Measurements from ENCODE around the gene PHACTR3.

The PHACTR3 gene

DNA sequence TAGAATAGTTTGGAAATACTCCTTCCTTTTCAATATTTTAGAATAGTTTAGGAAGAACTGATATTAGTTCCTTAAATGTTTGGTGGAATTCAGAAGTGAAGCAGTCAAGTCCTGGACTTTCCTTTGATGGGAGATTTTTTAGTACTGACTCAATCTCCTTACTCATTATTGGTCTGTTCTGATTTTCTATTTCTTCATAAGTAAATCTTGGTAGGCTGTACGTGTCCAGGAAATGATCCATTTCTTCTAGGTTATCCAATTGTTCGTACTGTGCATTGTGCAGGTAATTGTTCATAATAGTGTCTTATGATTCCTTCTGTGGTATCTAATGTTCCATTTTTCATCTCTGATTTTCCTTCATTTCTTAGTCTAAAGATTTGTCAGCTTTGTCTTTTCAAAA lies 190.2 kb downstream of the PHACTR3 start:
- no peak for DNase-seq (ENCODE audit: low read depth in 2 of 2)

DNA sequence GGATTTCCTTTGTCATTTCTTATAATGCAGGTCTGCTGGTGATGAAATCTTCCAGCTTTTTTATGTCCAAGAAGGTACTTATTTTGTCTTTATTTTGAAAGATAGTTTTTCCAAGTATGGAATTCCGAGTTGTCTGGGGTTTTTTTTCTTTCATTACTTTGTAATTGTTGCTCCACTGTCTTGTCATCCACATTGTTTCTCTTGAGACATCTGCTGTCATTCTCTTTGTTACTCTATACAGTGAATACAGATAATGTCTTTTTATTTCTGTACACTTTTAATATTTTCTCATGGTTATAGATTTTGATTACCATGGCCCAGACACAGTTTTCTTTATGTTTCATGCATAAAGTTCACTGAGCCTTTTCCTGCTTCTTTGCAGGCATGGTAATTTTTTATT lies 196.0 kb downstream of the PHACTR3 start:
- DNase-seq (ENCODE audit: low read depth in 2 of 2): no peak

DNA sequence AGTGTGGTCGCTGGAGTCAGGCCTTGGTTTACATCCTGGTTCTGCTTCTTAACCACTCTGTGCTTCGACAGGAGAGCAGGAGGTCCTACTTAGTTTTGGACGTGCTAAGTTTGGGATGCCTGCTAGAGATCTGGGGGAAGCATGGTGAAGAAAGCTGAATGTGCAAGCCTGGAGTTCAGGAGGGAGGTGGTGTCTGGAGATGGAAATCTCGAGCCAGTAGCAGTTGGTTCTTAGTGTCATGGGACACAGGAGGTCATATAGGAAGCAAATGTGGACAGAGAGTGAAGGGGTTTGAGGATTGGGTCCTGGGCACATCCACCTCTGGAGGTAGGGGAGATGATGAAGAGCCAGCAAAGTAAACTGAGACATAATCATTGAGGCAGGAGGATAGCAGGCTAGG lies 197.7 kb downstream of the PHACTR3 start:
- DNase-seq (ENCODE audit: low read depth in 2 of 2): no peak

DNA sequence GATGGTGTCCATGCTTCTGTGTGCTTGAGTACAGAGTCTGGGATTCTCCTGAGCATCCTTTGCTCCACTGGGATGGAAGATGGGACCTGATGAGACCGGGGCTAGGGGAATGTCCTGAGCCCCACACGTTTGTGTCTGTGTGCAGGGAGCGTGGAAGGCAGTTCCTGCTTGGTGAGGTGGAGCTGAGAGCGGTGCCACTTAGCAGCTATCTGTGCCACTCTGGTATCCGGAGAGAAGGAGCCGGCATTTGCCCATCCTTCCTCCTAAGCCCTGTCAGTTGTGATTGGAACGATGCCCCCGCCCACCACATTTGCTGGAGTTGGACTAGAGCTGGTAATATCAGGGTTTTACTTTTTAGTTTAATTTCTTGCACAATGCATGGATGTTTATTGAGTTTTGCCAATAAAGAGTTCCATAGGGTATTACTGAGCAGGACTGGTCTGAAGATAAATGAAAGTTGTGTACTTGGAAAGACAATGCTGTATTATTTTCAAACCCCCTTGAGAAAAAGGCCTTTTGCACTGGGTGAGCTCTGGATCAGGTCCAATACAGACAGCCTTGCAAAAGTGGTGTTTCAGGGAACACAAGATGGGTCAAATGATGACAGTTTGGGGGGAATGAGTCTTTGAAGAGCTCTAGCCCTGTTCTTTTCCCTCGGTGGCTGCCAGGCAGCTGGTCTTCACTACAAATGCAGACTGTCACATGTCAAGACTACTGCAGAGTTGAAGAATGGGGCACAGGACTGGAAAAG lies 198.3 kb downstream of the PHACTR3 start:
- no peak for DNase-seq (ENCODE audit: low read depth in 2 of 2)

DNA sequence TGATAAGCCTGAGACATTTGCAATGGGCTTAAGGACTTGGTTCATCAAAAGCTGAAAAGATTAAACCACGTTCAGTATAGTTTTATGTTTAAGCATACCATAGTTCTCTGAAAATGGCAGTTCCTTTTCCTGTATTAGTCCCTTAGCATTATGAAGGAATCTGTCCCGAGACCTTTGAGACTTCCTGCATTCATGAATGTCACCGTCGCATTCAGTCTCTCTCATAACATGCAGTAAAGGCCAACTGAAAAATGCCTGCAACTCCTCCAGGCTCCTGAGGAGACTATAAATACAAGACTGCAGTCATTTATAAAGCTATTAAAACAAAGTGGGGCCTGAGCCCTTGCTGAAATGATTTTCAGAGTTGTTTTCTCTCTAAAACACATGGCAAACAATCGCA lies 200.0 kb downstream of the PHACTR3 start:
- no peak for DNase-seq (ENCODE audit: low read depth in 2 of 2)

DNA sequence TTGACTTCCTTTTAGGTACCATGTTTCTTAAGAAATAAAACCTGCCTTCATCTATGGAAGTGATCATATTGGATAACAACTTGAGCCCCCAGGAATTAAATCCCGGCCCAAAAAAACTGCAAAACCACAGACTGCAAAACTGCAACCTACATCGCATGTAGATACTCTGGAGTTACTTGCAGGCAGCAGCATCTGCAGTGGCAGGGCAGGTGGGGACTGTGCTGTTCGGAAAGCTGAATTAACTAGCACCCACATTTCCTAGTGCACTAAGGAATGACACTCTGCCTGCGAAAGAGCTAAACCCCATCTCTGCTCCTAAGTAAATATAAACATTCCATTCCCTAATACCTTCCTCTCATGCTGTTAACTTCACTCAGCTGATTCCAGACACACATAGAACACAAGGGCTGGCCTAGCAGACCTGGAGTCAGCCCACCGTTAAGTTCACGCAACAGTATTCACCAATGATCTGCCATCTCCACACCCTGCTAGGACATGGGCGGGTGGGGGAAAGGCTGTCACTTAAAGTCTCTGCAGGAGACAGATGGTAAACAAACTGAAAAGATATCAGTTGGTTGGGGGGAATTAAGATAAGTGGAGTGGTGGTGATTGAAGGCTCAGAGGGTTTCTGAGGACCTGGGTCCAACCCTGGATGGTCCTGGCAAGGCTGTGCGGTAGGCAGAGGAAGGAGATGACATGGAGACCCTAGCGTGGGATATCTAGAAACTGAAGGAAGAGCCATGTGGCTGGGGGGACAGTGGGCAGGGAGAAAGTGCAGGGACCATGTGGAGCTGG lies 200.7 kb downstream of the PHACTR3 start:
- DNase-seq (ENCODE audit: low read depth in 2 of 2): no peak

DNA sequence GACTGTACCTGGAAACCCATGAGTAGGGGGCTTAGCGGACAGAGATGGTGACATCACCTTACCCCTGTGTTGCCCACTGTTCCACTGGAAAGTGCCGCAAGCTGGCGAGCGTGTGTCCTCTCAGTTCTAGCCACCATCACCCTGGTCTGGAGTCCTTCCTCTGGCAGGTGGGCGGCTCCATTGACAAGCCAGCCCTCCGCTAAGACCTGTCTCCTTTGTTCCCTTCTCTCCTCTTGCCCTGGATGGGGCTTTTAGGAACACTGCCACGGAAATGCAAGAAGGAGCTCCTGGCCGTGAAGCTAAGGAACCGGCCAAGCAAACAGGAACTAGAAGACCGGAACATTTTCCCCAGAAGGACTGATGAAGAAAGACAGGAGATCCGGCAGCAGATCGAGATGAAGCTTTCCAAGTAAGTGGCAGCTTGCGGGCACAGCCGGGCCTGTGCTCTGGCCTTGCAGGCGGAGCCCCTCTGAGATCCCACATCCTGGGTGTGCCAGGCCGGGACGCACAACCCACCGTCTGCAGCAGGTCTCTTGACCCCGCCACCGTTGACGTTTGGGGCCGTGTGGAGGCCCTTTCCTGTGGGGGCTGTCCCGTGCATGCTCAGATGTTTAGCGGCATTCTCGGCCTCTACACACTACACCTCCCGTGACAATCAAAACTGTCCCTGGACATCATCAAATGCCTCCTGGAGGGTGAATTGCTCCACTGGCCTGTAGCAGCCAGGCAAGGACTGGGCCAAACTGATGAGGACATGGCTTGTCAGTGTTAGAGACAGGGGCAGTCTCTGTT lies 201.6 kb downstream of the PHACTR3 start:
- no peak for DNase-seq (ENCODE audit: low read depth in 2 of 2)

DNA sequence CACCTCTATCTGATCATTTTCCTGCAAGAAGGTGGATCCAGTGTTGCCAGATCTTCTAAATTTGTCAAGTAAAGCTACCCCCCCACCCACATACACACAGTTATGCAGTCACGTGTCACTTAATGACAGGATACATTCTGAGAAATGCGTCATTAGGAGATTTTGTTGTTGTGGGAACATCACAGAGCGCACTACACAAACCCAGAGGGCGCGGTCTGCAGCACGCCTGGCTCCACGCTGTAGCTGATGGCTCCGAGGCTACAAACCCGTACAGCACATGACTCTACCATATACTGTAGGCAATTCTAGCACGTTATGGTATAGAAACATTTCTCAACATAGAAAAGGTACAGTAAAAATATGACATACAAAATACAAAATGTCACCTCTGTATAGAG lies 202.2 kb downstream of the PHACTR3 start:
- no peak for DNase-seq (ENCODE audit: low read depth in 2 of 2)

DNA sequence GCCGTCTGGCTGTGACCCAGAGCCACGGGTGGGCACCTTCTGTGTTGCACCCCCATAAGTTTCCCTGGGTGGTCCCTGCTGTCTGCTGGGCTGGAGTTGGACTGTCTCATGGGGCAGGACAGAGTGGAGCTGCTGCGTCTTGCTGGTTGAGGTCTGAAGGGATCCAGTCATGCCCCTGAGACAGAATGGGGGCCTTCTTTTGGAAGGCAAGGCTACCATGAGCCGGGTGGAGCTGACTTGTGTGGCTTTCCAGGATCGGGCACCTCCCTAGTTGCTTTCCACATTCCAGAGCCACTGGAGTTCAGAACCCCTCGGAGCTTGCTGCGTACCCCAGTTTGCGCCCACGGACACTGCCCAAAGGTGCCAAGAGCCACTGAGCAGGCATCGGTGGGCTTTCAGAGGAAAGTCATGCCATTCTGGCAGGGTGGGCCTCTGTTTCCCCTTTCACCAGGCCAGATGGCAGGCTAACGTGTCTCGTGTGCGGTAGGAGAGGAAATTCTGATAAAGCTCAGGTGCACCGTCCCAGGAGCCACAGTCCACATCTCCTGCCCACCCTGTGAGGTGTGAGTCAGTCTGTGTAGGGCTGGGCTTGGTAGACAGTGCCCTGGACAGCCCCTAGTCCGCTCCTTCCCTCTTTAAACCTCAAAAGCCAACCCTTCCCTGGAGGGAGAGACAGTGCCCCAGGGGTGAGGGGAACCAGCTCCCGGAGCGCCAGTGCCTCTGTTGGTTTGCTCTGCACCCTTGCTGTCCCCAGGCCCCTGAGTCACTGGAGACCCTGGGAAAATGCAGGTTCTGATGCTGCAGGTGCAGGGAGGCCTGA lies 203.8 kb downstream of the PHACTR3 start:
- DNase-seq (ENCODE audit: low read depth in 2 of 2): no peak

DNA sequence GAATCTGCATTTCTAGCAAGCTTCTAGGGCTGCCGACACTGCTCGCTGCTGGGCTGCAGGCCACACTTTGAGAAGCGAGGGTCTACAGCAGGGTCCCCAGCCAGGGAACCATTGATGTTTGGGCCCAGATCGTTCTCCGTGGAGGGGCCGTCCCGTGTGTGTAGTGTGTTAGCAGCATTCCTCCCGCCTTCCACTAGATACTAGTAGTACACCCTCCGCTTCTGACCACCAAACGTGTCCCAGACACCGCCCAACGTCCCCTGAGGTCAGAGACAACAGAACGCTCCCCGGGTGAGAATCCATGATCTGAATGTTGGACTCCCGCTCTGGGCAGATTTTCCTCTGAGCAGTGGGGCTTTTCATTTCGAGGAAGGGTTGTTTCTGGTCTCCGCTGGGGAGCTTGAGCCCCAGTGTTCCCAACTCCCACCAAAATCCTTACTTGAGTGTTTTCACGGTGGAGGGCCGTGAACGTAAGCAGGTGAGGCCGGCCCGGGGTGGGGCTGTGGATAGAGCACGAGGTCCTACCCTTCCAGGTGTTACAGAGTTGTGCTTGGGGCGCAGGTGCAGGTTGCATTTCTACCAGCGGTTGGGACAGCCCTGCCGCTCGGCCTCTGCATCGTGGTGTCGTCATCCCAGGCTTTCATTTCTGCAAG lies 204.5 kb downstream of the PHACTR3 start:
- DNase-seq (ENCODE audit: low read depth in 2 of 2): no peak

DNA sequence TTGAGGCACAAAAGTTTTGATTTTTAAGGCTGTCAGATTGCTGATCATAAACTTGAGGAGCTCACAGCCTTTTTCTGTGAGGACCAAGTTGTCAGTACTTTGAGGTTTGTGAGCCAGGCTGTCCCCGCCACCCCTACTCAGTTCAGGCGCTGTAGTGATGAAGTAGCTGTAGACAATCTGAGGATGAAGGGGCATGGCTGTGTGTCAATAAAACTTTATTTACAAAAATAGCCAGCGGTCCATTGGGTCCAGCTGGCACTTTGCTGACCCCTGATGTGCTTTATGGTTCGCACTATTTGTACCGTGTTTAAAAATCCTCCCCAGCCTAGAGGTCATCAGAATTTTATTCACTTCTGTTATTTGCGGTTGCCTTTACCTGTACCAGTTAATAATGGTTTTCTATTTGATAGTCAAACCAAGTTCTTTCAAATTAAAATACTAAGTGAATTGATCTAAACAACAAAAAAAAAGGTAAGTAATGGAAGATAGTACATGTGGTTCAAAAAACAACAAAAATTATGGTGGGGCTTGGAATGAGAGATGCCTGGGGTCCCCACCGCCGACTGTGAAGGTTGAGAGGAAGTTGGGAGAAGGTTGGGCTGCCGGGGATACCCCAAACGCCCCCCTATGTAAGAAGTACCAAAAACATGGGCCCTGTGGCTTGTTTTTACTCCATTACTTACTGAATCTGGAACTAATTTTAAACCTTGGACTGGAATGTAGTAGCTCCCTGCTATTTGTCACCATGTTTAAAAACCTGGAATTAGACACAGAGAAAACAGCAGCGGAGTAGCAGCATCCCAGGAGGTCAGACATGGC lies 205.5 kb downstream of the PHACTR3 start:
- no peak for DNase-seq (ENCODE audit: low read depth in 2 of 2)

DNA sequence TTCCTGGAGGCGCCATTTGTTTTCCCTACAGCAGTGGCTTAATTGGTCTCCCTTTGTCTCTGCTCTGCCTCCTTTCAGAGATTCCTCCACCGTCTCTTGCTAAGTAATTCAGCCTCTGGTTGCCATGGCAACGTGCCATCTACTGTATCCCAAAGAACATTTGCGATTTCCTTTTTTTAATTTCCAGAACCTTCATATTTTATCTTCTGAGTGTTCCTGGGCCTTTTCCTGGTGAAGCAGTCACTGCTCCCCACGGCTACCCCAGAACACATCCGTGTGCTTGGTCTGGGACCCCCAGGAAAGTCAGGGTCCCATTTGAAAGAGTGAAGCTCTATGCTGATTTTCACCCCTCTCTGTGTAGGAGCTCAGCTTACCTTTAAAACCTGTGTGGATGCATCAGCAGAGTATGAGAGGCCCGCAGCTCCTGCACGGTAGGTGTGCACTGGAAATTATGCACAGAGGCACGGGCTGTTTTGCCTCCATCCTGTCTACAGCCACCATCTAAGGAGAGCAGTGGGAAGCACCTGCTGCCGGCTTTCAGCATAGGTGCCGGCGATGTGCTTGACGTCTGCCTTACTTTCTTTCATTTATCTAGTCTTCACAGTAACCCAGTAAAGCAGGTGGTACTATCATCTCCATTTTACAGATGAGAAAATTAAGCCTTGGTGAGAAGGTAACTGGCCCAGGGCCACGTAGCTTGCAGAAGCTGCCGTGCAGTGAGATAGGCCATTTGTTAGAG lies 206.3 kb downstream of the PHACTR3 start:
- no peak for DNase-seq (ENCODE audit: low read depth in 2 of 2)

DNA sequence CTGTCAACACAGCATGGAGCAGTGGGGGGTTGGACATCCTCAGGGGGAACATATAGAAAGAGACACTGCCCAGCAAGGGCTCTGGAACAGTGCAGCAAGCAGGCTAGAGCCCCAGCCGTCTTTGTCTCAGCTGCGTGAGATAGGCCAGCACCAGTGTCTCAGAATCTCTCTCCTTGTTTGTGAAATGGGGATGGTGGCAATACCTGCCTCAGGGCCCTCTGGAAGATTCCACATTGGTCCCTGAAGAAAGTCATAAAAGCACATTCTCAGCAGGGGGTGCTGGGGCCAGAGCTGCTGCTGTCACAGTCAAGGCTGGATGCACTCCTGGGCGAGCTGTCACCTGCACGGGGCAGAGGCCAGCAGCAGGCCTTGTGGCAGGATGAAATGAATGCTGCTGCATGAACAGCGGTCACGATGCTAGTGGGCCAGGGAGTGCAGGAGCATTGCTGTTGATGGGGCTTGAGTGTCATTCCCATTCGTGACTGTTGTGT lies 207.4 kb downstream of the PHACTR3 start:
- no peak for DNase-seq (ENCODE audit: low read depth in 2 of 2)

DNA sequence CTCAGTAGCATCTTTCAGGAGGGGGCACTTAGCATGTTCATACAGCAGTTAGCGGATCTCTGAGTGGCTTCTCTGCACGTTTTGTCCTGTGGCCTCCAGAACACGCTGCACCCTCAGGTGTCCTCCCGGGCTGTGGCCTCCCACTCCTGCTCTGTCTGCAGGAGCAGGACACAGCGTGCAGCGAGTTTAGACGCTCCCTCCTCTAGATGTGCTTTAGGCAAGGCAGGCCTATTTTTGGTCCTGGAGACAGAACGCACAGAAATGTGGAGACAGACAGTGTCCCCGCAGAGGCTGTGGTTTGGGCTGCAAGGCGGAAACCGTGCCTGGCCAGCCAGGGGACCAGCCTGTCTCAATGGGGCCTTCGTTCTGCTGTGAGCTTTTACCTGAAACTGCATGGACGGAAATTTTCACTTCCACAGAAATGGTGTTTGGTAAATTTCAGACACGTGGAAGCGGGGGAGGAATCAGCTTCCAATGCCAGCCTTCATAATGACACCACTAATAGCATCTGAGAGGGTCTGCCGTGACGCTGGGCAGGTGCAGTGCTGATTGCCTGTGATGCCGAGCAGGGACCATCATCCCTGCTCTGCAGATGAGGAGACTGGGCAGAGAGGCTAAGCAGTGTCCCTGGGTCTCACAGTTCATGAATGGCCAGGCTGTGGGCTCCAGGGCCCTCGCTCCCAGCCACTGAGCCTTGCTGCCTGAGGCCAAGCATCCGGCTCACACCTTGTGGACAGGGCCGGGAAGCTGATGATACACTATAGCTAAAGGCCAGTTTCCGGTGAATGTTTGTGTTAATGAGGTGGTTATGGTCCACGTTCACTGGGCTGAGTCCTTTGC lies 208.2 kb downstream of the PHACTR3 start:
- no peak for DNase-seq (ENCODE audit: low read depth in 2 of 2)

DNA sequence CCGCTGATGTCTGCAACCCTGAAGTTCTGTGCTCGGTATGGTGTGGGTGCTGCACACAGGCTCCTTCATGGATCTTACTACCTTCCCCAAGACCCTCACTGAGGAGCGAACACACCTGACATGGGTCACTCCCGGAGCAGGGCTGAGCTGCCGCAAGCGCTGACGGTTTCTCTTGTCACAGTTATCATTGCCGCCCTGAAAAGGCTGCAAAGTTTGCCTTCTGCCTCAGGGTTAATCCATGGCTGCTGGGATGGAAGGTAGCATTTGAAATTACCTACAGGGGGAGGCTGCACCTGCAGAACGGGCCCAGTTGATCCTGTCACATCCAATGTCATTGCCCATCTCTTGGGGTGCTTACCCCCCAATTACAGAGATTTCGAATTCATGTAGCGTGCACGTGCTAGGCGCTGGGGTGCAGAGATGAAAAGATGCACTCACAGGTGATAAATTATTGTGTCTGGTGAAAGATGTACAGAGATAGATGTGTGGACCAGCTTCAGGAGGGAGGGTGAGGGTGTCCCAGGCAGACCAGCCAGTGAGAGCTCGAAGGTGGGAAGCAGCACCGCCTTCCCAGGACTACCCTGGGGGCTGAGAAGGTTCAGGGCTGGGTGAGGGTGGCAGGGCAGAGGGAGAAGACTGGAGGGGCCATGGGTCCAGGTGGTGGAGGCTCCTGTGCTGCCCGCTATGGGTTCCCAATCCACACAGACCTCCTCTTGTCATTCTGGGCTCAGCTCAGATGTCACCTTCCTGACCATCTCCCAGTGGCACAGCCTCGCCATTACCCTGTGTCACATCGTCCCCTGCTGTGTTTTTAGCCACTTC lies 209.0 kb downstream of the PHACTR3 start:
- DNase-seq (ENCODE audit: low read depth in 2 of 2): no peak

DNA sequence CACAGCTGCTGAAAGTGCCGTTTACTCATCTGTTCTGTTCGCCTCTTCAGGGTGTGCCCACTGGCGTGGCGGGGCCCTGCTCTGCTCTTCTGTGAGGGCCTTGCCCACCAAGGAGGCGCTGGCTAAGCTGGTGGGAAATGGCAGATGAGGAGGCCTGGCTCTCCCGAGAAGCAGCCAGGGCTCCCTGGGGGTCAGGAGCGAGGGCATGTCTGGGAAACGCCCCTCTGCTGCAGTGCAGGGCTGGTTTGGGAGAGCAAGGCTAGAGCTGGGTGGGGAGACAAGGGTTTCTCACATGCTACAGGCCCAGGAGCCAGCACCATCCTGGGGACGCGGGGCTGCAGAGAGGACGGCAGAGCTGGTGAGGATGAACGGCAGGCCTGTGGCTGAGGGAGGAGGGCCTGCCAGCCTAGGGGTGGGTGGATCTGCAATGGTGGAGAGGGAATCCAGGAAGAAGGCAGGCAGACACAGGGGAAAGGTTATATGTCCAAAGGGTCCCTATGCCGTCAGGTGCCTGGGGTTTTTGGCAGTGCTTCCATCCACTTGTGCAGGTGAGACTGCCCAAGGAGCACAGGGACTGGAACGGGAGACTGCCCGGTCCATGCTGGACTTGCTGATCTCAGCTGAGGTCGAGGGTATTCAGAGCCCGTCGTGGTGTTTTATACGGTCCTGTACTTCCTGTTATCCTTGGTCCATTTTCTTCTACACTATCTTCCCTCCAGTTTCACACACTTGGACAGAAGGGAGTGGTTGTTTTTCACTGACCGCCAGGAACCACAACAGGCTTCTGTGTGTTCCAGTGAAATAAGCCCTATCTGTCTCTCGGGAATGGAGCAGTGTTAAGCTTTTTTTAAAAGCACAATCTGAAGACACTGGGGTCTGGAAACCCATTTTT lies 209.9 kb downstream of the PHACTR3 start:
- no peak for DNase-seq (ENCODE audit: low read depth in 2 of 2)

All from stimulated activated CD4-positive, alpha-beta T cell treated with anti-CD3 and anti-CD28 coated beads, Interleukin-4, amount 100 ng/mL, for 48 hours (primary cell).